GM12873 (cell line): ENCODE measurements around the gene SSH3.

ENCODE experiments used
- CTCF ChIP-seq: IDR thresholded peaks from 2 replicates; pipeline ENCODE4 v1.5.1; 2012; ENCODE audit warnings: low read depth, mild to moderate bottlenecking, moderate library complexity, low read length, control low read depth; ENCODE audit not compliant: insufficient read depth; ENCODE audit errors: missing control alignments

SSH3 gene

GRCh38 chr11:67304511-67305113, 1.3 kb downstream of the SSH3 start:
- TF ChIP-seq CTCF, result no peak

GRCh38 chr11:67306769-67307544, 3.6 kb downstream of the SSH3 start:
- no peak for TF ChIP-seq CTCF

- TF ChIP-seq CTCF, result no peak
Measured at GRCh38 chr11:67307545-67308001, 4.2 kb downstream of the SSH3 start.

- no peak for TF ChIP-seq CTCF
Measured at GRCh38 chr11:67308031-67308866, 4.9 kb downstream of the SSH3 start.

GRCh38 chr11:67309166-67309565, 5.8 kb downstream of the SSH3 start:
- TF ChIP-seq CTCF, result no peak

- no peak for TF ChIP-seq CTCF
Measured at GRCh38 chr11:67309661-67310061, 6.3 kb downstream of the SSH3 start.
